HG03558 (cell line): ENCODE results near the gene IFNA17.
"Not testable (repeated sequence)": the region's sequence is repeated elsewhere in the genome, so short reads cannot be mapped to it uniquely, and the experiment has no call there.

Experiments used
- ATAC-seq: cut with Tn5 transposase; IDR thresholded peaks from one replicate; pipeline ENCODE4 v1.9.1; 2021; ENCODE audit warnings: moderate number of reproducible peaks; ENCODE audit not compliant: unreplicated experiment; ENCODE audit errors: extremely low read depth

The IFNA17 gene

DNA sequence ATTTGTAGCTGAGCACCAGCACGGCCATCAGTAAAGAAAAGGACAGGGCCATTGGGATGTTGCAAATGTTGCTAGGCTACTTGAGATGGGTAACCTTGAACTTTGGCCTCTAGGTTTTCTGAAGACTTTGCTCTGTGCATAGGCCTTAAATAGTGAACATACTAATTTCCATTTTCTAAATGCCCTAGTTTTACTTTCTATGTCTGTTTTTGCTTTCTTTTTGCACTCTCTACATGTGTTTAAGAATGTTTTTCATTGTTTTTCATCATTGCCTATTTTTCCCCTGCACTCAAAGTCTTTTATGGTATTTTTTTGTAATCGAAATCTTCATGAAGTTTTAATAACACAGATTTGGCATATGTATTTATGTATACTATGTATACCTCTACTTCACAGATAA is at the start of gene IFNA17:
Gene IFNA17 (minus strand): TSS at position 101 of the 400 bp plus-strand sequence. CDS start 49 bp downstream, at position 52.
- ATAC-seq: no peak

DNA sequence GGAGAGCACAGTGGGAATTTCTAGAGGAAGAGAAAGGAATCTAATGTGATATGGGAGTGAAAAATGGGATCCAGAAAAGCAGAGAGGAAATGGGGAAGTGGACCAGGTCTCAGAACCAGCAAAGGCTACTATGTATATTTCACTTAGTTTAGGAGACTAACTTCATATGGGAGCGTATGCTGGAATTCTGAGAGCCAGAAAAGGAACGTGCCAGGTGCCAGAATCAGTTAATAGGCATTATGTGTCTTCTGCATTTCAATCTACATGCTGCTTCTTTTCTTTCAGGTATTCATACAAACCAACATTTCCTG is 40.3 kb upstream of the IFNA17 start:
- no peak for ATAC-seq

DNA sequence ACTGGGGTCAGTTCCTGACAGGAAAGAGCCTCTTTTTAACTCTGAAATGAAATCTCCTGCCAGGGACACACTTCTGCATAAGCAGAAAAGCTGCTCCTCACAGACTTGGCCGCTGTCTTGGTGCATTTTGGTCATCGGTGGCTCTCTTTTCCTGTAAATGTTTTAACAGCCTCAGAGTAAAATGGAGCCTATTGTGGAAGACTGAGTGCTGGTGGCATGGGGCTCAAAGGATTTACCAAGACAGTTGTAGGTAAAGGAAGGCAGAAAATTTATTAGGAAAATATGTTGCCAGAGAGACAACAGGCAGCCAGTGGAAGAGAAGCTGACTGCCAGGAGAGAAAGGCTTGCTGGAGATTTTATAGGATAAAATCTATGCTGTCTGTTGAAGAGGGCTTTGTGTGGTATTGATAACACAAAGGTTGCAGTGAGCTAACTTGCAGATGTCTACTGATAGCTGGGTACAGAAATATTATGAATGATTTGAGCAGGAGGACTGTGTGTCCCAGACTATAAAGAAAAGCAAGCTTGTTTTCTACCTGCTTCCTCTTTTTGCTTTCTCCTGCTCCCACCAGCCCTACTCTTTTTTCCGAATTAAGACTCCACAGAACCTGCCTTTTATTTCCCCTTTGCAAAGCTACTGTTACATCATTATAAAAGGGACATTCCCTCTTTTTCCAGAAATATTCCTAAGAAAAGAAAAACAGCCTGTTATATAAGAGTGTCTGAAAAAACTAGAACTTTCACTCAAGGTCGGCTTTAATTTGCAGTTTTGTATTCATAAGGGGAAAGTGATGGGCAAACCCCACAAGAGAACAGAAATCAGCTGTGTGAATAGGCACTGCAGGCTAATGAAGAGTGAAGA is 39.7 kb upstream of the IFNA17 start:
- ATAC-seq: no peak

DNA sequence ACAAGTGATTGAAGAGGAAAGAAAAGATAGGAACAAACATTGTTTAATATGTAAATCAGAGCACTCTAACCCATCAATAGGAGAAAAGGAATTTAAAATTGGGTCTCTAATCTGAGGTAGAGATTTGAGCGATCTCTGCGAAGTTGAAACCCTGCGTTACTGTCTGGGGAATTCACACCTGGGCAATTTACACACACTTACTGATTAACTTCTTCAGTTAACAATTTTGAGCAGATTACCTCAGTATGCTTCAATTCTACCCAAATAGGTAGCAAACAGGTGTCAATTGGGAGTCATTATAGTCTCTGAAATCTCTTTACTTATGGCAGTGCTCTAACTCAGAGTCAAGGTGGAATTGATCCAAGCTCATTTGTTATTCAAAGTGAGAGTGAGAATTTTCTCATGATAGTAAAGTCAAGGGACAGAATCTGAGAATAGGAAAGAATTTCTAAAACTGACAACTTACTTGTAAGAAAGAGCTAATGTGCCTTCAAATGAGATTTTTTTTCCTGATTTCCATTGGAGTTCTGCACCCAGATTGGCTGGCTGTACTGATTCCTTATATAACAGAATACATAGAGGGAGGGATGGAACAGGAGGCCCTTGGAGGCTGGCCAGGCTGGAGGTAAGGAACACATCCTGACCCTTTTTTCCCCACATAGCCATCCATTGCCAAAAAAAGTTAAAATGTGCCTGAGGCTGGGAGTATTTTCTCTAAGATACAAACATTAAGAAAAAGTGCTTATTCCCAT is 38.9 kb upstream of the IFNA17 start:
- ATAC-seq: no peak

DNA sequence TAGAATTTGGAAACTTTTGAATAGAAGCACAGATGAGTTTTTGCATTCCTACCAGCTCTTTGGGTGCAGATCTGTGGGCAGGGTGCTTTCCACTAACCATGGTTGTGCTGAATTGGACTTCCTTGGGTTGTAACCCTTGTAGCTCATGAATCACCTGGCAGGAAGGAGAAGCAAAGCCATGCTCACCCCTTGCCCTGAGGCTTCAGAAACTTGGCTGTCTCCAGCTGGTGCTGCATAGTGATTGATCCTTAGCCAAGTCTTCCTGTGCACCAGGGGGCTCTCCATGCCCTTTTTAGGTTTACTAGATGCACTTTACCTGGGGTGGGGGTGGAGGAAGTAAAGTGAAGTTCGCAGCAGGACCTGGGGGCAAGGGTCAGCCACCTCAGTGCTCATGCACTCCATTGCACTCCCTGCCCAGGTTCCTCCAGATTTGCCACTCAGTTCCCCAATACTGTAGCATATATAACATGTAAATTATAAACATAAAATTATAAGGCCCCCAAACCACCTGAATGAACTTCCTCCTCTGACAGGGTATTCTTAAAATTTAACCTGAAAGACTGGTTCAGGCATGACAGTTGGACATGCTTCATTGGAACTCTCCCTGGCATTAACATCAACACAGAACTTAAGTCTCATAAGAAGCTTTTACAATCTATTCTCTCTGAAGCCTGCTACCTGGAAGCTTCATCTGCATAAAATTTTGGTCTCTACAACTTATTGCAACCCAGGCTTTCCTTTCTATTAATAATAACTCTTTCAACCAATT is 37.6 kb upstream of the IFNA17 start:
- ATAC-seq: no peak

DNA sequence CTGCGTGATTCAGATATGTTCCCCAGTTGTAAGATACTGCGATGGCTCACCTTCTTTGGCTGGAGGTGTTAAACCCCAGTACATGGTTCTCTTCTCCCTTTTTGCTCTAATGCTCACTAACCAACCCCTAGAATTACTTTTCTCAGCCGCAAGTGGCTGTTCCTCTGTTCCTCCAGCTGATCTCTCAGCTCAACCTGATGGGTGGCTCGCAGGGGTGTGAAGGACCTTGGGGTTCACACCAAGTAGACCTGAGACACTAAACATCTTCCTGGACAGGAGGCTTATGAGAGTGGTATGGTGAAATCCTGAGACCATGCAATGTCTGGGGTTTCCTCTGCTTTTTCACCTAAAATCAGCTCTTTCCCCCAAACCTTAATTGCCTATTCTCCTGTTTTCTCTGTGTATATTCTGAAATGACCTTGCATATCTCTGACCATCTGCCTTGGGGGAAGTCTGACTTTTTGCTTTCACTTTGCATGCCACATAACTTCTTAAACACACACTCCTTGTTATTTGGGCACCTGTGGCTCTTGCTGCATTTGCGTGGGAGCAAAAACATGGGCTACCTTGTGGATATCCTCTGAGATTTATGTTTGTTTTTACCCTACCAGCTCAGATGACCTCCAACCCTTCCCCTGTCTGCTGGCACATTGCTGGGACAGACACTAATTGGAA is 27.7 kb upstream of the IFNA17 start:
- ATAC-seq: no peak

DNA sequence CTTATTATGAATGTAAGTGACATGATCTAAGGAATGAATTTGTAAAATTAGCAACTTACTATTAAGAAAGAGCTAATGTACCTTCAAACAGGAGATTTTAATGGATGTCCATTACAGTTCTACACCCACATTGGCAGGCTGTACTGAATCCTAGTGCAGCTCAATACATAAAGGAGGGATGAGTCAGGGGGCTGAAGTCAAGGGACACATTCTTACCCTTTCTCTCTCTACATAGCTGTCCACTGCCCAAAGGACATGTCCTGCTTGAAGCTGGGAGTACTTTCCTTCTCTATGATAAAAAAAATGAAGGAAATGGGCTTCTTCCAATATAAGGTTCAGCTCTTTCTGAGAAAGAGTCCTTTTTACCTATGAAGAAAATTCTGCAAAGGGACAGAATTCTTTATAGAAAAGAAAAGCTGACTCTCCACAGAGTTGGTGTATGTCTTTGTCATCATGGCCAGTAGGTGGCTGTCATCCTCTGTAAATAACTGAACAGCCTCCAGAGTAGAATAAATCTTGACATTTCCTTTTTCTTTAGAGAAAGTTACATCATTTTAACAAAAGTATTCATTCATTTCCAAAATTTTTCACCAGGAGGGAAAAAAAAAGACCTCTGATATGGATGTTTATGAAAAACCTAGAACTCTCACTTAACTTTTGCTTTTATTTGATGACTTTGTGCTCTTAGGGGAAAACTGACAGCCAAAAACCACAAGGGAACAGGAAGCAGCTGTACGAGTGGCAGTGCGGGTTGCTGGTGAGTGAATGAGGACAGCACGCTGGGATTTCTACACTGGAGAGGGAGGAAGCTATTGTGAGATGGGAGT is 24.9 kb upstream of the IFNA17 start:
- ATAC-seq: peak; percentile 62

DNA sequence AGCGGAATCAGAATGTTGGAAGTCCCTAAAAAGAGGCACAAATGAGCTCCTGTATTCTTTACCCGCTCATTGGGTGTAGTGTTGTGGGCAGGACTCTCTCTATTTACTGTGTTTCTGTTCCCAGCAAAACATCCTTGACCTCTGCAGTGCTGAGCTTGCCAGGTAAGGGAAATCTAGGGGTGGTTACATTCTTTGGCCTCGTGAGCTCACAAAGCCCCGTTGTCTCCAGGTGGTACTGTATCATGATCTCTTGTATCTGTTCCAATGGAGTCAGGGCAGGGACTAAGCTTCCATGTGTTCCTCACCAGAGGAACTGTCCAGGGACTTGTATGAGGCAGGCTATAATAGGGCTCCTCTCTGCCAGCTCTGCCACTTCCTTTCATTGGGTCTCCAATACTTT is 23.6 kb upstream of the IFNA17 start:
- ATAC-seq: no peak

DNA sequence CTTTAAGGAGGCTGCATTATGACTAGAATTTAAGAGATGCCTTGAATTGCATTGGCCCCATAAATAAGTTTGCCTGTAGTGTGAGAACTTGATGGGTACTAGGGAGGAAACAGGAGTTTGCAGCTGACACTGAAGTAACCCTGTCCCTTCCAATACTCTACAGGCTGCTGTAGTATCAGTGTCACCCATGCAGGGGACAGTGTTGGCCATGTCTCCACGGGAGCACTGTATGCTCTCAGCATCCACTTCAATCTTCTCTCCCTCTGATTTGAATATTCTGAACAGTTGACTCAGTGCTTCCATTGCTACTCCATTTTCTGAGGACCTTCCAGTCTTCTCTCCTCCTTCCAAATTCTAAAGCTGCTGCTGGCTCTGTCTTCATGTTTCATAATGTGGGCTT is 23.2 kb upstream of the IFNA17 start:
- ATAC-seq: no peak

DNA sequence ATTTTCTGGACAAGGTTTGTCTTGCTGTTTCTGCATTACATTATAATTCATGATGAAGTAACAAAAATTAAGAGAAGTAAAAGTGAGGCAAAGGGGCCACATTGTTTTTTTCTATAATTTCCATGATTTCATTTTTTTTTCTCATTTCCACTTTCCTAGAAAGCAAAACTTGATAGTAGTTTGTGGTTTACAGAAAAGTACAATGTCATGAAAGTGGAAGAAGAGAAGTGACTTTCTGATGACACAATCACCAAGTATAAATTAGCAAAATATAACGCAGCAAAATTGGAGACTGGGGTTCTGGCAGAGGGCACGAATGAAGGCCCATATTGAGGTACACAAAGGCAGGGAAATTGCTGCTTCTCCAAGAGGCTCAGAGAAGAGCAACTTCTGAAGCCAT is 16.8 kb upstream of the IFNA17 start:
- no peak for ATAC-seq

DNA sequence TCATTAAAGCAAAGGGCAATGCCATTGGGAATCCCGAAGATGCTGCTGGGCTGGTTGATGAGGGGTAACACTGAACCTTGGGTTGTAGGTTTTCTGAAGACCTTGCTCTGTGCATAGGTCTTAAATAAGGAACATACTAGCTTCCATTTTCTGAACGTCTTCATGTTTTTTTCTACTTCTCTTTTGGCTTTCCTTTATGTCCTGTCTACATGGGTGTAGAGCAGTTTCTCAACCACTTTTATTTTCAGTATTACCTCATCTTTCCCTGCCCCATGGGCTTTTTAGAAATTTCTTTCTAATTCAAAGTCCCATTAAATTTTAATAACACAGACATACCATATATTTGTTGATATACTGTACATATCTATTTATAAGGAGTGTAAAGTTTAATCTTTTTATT is 11.9 kb upstream of the IFNA17 start, which contains the start of gene IFNA14:
Gene IFNA14 (minus strand): TSS at position 95 of the 400 bp plus-strand sequence. CDS start 70 bp downstream, at position 25.
- no peak for ATAC-seq

DNA sequence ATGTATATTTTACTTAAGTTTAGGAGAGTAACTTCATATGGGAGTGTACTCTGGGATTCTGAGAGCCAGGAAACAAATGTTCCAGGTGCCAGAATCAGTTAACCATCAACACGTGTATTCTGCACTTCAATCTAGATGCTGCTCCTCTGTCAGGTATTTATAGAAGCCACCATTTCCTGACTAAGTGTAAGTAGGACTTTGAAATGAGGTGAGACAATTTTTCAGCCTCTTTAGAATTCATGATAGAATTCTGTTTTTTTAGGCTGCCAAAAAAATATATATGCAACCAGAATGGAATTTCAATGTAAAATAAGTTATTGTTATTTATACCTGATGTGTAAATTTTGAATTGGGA is 8.3 kb upstream of the IFNA17 start:
- not testable (repeated sequence) for ATAC-seq

DNA sequence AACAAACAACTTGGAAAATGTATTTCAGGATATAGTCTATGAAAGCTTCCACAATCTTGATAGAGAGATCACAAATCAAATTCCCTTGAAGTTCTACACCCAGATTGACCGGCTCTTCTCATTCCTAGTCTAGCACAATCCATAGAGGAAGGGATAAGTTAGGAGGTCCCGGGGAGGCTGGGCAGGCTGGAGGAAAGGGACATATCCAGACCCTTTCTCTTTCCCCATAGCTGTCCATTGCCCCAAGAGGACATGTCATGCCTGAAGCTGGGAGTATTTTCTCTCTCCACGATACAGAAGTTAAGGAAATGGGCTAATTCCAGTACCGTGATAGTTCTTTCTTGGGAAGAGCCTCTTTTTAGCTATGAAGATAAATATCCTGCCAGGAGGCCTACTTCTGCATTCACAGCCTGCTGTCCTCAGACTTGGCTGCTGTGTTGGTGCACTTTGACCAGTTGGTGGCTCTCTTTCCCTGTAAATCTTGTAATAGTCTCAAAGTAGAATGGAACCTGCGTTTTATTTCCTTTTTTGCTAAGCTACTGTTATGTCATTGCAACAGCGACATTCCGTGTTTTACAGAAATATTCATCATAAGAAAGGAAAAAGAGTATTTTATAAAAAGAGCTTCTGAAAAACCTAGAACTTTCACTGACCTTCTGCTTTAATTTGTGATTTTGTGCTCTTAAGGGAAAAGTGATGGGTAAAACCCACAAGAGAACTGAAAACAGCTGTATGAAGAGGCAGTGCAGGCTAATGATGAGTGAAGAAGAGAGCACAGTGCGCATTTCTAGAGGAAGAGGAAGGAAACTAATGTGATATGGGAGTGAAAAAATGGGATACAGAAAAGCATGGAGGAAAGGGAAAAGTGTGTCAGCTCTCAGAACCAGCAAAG is 7.7 kb upstream of the IFNA17 start:
- peak; percentile 74 for ATAC-seq

DNA sequence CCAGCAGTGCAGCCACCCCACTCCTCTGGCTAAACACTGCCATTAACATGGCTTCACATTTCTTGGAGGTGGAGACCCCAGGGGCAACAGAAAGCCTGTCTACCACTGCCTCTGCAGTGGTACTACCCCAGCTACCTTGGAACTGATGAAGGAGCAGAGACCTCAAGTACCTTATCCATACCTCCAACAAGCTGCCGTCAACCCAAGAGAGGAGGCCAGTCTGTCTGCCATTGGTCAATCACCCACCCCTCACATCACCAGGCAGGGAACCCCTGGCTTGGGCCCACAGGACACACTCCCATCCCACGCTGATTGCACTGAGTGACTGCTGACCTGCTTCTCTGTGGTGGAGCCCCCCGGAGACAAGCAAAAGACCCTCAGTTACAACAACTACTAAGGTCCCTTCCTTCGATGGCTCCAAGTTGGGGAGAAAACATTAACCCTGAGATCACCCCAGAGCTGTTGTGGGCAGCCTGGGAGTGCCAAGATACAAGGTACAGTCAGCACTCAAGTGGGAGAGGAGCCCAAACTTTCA is 6.2 kb upstream of the IFNA17 start:
- ATAC-seq: no peak

DNA sequence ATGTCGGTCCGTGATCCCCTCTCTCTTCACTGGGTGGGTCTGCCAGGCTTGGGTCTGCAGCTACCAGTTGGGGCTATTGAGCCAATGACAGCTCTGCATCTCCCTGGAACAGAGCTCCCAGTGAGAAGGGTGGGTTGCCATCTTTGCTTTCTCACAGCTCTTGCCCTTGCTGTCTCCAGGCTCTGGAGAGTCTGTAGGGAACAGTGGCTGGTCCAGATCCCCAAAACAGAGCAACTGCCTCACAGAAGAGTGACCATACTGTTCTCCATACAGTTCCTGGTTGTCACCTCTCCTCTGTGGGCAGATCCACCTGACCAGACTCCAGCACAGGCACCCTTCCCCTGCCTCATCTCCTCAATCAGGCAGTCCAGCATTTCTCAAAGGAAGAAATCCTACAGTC is 5.2 kb upstream of the IFNA17 start:
- no peak for ATAC-seq

DNA sequence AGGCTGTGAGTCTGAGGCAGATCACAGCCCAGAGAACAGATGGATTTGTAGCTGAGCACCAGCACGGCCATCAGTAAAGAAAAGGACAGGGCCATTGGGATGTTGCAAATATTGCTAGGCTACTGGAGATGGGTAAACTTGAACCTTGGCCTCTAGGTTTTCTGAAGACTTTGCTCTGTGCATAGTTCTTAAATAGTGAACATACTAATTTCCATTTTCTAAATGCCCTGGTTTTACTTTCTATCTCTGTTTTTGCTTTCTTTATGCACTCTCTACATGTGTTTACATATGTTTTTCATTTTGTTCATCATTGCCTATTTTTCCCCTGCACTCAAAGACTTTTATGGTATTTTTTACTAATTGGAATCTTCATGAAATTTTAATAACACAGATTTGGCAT is 10.8 kb downstream of the IFNA17 start, which contains the start of gene IFNA16:
Gene IFNA16 (minus strand): TSS at position 101 of the 400 bp plus-strand sequence. CDS start 6 bp downstream, at position 95.
- not testable (repeated sequence) for ATAC-seq

DNA sequence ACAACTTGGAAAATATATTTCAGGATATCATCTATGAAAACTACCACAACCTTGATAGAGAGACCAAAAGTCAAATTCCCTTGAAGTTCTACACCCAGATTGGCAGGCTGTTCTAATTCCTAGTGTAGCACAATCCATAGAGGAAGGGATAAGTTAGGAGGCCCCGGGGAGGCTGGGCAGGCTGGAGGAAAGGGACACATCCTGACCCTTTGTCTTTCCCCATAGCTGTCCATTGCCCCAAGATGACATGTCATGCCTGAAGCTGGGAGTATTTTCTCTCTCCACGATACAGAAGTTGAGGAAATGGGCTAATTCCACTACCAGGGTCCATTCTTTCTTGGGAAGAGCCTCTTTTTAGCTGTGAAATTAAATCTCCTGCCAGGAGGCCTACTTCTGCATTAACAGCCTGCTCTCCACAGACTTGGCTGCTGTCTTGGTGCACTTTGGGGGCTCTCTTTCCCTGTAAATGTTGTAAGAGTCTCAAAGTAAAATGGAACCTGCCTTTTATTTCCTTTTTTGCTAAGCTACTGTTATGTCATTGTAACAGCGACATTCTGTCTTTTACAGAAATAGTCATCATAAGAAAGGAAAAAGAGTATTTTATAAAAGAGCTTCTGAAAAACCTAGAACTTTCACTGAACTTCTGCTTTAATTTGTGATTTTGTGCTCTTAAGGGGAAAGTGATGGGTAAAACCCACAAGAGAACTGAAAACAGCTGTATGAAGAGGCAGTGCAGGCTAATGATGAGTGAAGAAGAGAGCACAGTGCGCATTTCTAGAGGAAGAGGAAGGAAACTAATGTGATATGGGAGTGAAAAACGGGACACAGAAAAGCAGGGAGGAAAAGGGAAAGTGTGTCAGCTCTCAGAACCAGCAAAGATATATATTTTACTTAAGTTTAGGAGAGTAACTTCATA is 14.4 kb downstream of the IFNA17 start:
- peak; percentile 67 for ATAC-seq
